Upper lobe of left lung (tissue), 6 donors: ENCODE data around the gene ATP6V1B1. TPM values are rescaled to one million over a fixed set of nuclear protein-coding genes. Genes with fewer than 3 reads are reported as not detected.

Experiments used
- ATAC-seq, 2 donors: fragments of 200-7000 bp; cut with Tn5 transposase; one replicate each; pipeline ENCODE4 v1.9.1; 2022; ENCODE audit warnings: mild to moderate bottlenecking in 2 of 2, moderate library complexity in 2 of 2; ENCODE audit not compliant: low FRiP score in 2 of 2
- DNase-seq, 2 donors: peaks; one replicate each; pipeline ENCODE4 v3.0.0-alpha.2; 2019 to 2020
- H3K27ac ChIP-seq, 4 donors: fragments of 200-600 bp; sonication (generic); one replicate each; pipeline ENCODE4 v1.5.1; 2016 to 2019
- H3K27me3 ChIP-seq, 4 donors: fragments of 200-600 bp; sonication (generic); one replicate each; pipeline ENCODE4 v1.5.1; 2017 to 2019
- H3K36me3 ChIP-seq, 4 donors: fragments of 200-600 bp; sonication (generic); one replicate each; pipeline ENCODE4 v1.5.1; 2016 to 2019
- H3K4me1 ChIP-seq, 4 donors: fragments of 200-600 bp; sonication (generic); one replicate each; pipeline ENCODE4 v1.5.1; 2018 to 2019
- H3K4me3 ChIP-seq, 4 donors: fragments of 200-600 bp; sonication (generic); one replicate each; pipeline ENCODE4 v1.5.1; 2017 to 2019; ENCODE audit warnings: mild to moderate bottlenecking in 2 of 4, moderate library complexity in 1 of 4
- H3K9me3 ChIP-seq, 4 donors: fragments of 200-600 bp; sonication (generic); one replicate each; pipeline ENCODE4 v1.5.1; 2018 to 2019
- EP300 ChIP-seq, 4 donors: sonication (generic); formaldehyde crosslinking; IDR thresholded peaks; one replicate each; pipeline ENCODE4 v1.5.1; 2017; ENCODE audit warnings: antibody characterized with exemption in 4 of 4, control low read depth in 2 of 4
- POLR2A ChIP-seq, 4 donors: fragments of 450-650 bp; IDR thresholded peaks; one replicate each; pipeline ENCODE4 v1.5.1; 2016 to 2017; ENCODE audit warnings: antibody characterized with exemption in 4 of 4, mild to moderate bottlenecking in 2 of 4
- POLR2AphosphoS5 ChIP-seq, 2 donors: sonication (generic); formaldehyde crosslinking; IDR thresholded peaks; one replicate each; pipeline ENCODE4 v1.5.1; 2017; ENCODE audit warnings: antibody characterized with exemption in 2 of 2
- WGBS, 2 donors: methylation state at CpG; one replicate each; pipeline ENCODE4 v1.1.5; 2017 to 2018; 5-methylcytosine and 5-hydroxymethylcytosine counted together
- total RNA-seq, 6 donors: library from RNA; depleted of rRNA in 4 of 6; stranded (reverse); fragments of >200 nt in 4 of 6; gene quantifications; one replicate each; pipeline versions ENCODE4 v1.1.0 to v1.2.1, GENCODE V29; 2016 to 2021
- TF ChIP-seq, protein P1 (sequence below), 6 experiments: fragments of 450-650 bp in 4 of 6; fragments of 200-600 bp in 2 of 6; sonication (generic) in 2 of 6; IDR thresholded peaks; one replicate each; pipeline ENCODE4 v1.5.1; 2016 to 2019; ENCODE audit warnings: antibody characterized with exemption in 6 of 6
- donor health status: DM: no; HTN: no; CAD: no; lungs with moderate emphysema.
- donor health status: DM: no; HTN: yes; CAD: no; lungs with severe emphysema.

Gene ATP6V1B1
- total RNA-seq, 6 donors from 2014 or later: 1.6 to 23.0 (median 3.2) TPM; not detected in 1

DNA sequence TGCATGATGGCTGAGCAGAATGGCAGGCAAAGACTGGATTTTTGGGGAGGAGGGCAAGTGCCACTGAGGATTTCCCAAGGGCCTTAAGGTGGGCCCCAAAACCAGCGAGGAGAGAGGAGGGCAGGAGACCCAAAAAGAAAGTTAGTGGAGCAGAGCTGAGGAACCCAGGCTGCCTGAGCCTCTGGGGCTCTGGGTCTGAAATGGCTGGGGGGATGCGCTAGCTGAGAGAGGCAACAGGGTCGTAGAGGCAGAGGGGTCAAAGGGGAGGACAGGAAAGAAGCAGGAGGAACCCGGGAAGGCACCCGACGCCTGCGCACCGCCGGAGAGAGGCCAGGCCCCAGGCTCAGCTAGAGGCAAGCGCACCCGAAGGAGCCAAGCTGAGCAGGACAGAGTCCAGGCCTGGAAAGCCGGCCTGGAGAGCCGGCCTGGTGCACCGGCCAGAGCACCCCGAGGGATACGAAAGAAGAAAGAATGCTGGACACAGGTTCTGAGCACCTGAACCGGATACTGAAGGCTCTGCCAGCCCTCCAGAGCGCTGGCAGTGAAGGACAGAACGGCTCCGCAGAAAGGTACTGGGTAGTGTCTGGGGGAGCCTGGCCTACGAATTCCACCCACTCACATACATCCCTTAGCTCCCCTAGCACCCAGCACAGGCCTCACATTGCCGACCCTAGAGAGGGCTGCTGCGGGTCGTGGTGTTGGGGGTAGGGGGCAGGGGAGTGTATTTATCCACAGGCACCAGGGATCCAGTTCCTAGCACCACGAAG, 39.5 kb upstream of the ATP6V1B1 start:
- DNase-seq (no peak), ATAC-seq (peak in 1 of 2 donors; percentile 12)
- Histone ChIP-seq H3K9me3 (no peaks in the 10 kb centered on the region), H3K27me3 (peaks cover 5 to 53% (median 36%) of the 10 kb centered on the region in 4 donors), H3K4me3 (no peak overlapping the region), H3K27ac (no peak overlapping the region), H3K4me1 (peaks cover 15 to 23% (median 20%) of the 10 kb centered on the region in 4 donors), H3K36me3 (no peaks in the 10 kb centered on the region)
- TF ChIP-seq POLR2AphosphoS5 (IDR thresholded peaks at IDR 0.05) (no peak), POLR2A (IDR thresholded peaks at IDR 0.05) (no peak), EP300 (IDR thresholded peaks at IDR 0.05) (no peak)
- TF ChIP-seq, protein P1, sequence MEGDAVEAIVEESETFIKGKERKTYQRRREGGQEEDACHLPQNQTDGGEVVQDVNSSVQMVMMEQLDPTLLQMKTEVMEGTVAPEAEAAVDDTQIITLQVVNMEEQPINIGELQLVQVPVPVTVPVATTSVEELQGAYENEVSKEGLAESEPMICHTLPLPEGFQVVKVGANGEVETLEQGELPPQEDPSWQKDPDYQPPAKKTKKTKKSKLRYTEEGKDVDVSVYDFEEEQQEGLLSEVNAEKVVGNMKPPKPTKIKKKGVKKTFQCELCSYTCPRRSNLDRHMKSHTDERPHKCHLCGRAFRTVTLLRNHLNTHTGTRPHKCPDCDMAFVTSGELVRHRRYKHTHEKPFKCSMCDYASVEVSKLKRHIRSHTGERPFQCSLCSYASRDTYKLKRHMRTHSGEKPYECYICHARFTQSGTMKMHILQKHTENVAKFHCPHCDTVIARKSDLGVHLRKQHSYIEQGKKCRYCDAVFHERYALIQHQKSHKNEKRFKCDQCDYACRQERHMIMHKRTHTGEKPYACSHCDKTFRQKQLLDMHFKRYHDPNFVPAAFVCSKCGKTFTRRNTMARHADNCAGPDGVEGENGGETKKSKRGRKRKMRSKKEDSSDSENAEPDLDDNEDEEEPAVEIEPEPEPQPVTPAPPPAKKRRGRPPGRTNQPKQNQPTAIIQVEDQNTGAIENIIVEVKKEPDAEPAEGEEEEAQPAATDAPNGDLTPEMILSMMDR (IDR thresholded peaks at IDR 0.05): no peak
- WGBS, 2 donors: 36 to 46% methylated on average over 19 to 25 of the region's 25 CpGs

DNA sequence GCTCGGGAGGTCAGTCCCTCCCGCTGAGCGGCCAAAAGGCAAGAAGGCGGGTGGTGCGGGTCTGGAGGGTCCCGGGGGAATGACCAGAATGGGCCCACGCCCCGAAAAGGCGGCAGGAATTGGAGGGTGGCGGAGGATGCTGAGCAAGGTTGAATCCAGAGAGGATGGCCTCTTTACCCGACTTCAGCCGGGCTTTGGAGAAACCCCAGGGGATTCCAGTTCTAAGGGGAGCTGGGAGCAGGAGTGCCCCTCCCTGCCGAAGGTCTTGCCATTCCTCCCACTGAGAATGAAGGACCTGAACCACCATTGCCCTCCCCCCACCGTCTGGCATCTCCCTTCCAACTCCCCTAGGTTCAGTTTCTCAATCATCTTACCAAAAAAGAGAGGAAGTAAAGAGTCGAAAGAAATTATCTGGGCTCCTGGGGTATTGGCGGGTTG, 38.9 kb upstream of the ATP6V1B1 start:
- Histone ChIP-seq H3K4me3 (no peak overlapping the region), H3K27ac (no peak overlapping the region), H3K27me3 (peaks cover 5 to 59% (median 41%) of the 10 kb centered on the region in 4 donors), H3K9me3 (no peaks in the 10 kb centered on the region), H3K36me3 (no peaks in the 10 kb centered on the region), H3K4me1 (peaks cover 21 to 29% (median 26%) of the 10 kb centered on the region in 4 donors)
- ATAC-seq: no peak
- DNase-seq: no peak
- TF ChIP-seq POLR2A (IDR thresholded peaks at IDR 0.05) (no peak), POLR2AphosphoS5 (IDR thresholded peaks at IDR 0.05) (no peak), EP300 (IDR thresholded peaks at IDR 0.05) (no peak)
- TF ChIP-seq, protein P1 (IDR thresholded peaks at IDR 0.05): no peak
- WGBS, 2 donors: 12 to 16% methylated on average over 16 of the region's 16 CpGs

DNA sequence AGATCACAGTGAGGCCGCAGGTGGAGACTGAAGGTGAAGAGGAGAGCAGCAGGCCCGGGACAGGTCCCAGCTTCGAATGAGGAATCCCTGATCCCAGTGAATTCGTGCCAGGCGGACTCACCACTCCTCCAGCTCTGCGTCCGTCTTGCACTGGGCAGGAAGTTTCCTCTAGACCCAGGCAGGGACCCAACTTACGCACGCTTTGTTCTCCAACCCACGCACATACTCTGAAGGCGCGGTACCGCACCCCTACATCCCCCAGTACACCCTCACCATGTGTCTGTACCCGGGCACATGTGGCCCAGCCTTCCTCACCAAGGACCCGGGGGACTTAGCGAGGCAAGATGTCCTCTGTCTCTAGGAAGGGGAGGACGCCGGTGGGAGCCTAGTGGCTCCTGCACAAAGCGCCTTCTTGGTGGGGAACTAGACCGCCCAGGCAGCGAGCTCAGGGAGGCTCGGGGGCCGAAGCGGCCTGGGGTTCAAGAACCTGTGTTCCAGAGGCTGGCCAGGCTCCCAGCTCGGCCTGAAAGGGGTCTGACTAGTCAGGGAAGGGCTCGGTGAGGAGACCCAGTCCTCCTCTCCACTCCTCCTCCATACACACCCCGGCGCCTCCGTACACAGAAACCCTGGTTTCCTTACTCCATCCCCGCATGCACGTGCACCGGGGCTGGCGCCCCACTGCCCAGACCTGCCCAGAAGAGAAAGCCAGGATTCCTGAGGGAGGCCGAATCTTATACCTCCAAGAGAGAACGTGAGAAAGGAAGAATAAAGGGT, 38.3 kb upstream of the ATP6V1B1 start:
- peaks cover 5 to 65% (median 43%) of the 10 kb centered on the region in 4 donors for H3K27me3 ChIP-seq
- H3K36me3 ChIP-seq: no peaks in the 10 kb centered on the region
- ATAC-seq (no peak), DNase-seq (no peak)
- WGBS, 2 donors: 9 to 13% methylated on average over 27 to 35 of the region's 35 CpGs
- TF ChIP-seq POLR2A (IDR thresholded peaks at IDR 0.05) (no peak), EP300 (IDR thresholded peaks at IDR 0.05) (no peak), POLR2AphosphoS5 (IDR thresholded peaks at IDR 0.05) (no peak)
- TF ChIP-seq, protein P1 (IDR thresholded peaks at IDR 0.05): no peak
- H3K9me3 ChIP-seq: no peaks in the 10 kb centered on the region
- no peak overlapping the region for H3K27ac ChIP-seq
- H3K4me1 ChIP-seq: peaks cover 22 to 32% (median 29%) of the 10 kb centered on the region in 4 donors
- H3K4me3 ChIP-seq: no peak overlapping the region

DNA sequence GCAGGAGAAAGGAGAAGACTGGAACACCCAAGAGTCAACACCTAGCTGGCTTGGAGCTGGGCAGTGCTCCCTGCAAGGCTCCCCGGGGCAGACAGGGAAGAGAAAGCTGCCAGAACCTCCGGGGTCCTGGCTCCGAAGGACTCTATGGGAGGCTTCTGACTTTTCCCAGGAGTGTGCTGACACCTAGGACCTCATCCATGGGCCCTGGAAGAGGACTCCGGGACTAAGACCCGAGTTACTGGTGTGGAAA, 37.8 kb upstream of the ATP6V1B1 start:
- WGBS, 2 donors: 5 to 11% methylated on average over 3 to 5 of the region's 5 CpGs

More for the DNA sequence above, 37.8 kb upstream of the ATP6V1B1 start:
- peaks cover 22 to 32% (median 29%) of the 10 kb centered on the region in 4 donors for H3K4me1 ChIP-seq
- DNase-seq (no peak), ATAC-seq (no peak)
- TF ChIP-seq POLR2AphosphoS5 (IDR thresholded peaks at IDR 0.05): no peak
- no peak for TF ChIP-seq POLR2A (IDR thresholded peaks at IDR 0.05)
- no peak for TF ChIP-seq EP300 (IDR thresholded peaks at IDR 0.05)
- TF ChIP-seq, protein P1 (IDR thresholded peaks at IDR 0.05): no peak
- H3K27me3 ChIP-seq: peaks cover 5 to 65% (median 43%) of the 10 kb centered on the region in 4 donors
- no peaks in the 10 kb centered on the region for H3K9me3 ChIP-seq
- H3K36me3 ChIP-seq: no peaks in the 10 kb centered on the region
- no peak overlapping the region for H3K27ac ChIP-seq
- H3K4me3 ChIP-seq: no peak overlapping the region
